ENCODE data around the gene P4HA2. TPM values are rescaled to one million over a fixed set of nuclear protein-coding genes. Genes with fewer than 3 reads are reported as not detected.

Gene P4HA2
- total and polyA plus RNA-seq, 2 donors (not counting 3 experiments of a cell fraction or from before 2014, with no cell fraction given) = 37.6 to 58.7 TPM

GRCh38 chr5:132225165-132226032 lies 2.3 kb downstream of the P4HA2 start:
- FAIRE-seq = peak; percentile 64
- Histone ChIP-seq H3K4me2 (ENCODE audit: insufficient read depth, low read length) (no peak overlapping the region), H3K9ac (replicated peaks; ENCODE audit: extremely low read depth, insufficient read depth, low read length) (no peak overlapping the region), H3K4me3 (replicated peaks in 1 of 3; ENCODE audit: insufficient read depth in 1 of 3, low read depth in 1 of 3, low read length in 3 of 3) (no peak overlapping the region), H3K9me1 (replicated peaks; ENCODE audit: control insufficient read depth, extremely low read depth, insufficient read depth, low read length) (no peaks in the 10 kb centered on the region), H3K27ac (ENCODE audit: insufficient read depth, low read depth, low read length) (no peak overlapping the region), H3K9me3 (replicated peaks; ENCODE audit: control insufficient read depth, insufficient read depth, low read length) (no peaks in the 10 kb centered on the region), H2AFZ (ENCODE audit: low read depth, low read length) (no peak overlapping the region), H3K27me3 (ENCODE audit: control insufficient read depth in 2 of 2, insufficient read depth in 2 of 2, low read length in 2 of 2) (no peaks in the 10 kb centered on the region), H3K36me3 (ENCODE audit: control insufficient read depth in 2 of 2, extremely low read depth in 1 of 2, insufficient read depth in 2 of 2, low read length in 2 of 2) (no peaks in the 10 kb centered on the region), H3K4me1 (ENCODE audit: control insufficient read depth, extremely low read depth, insufficient read depth, low read length) (no peaks in the 10 kb centered on the region), H3K79me2 (ENCODE audit: control insufficient read depth, insufficient read depth, low read length) (no peaks in the 10 kb centered on the region), H4K20me1 (replicated peaks; ENCODE audit: control insufficient read depth, extremely low read depth, insufficient read depth, low read length) (no peaks in the 10 kb centered on the region)
- TF ChIP-seq POLR2A (IDR thresholded peaks at IDR 0.05; ENCODE audit: low read depth, low read length) = no peak
- TF ChIP-seq GATA2 (IDR thresholded peaks at IDR 0.05; ENCODE audit: insufficient read depth, insufficient read length, low read depth, low read length) = no peak
- no peak for TF ChIP-seq JUN (IDR thresholded peaks at IDR 0.05; ENCODE audit: borderline replicate concordance, insufficient read depth, insufficient read length, low read depth)
- no peak for TF ChIP-seq POLR2AphosphoS5 (IDR thresholded peaks at IDR 0.05; ENCODE audit: insufficient read depth, low read depth, low read length)
- TF ChIP-seq MAX (IDR thresholded peaks at IDR 0.05; ENCODE audit: insufficient read depth, insufficient read length) = no peak
- TF ChIP-seq MYC (IDR thresholded peaks at IDR 0.05; ENCODE audit: low read depth, low read length) = no peak
- TF ChIP-seq EZH2 (IDR thresholded peaks at IDR 0.05; ENCODE audit: borderline replicate concordance, low read depth, low read length, severe bottlenecking) = no peak
- TF ChIP-seq FOS (IDR thresholded peaks at IDR 0.05; ENCODE audit: borderline replicate concordance, insufficient read depth, low read length) = no peak
- dilution Hi-C loops (cut with MboI; ENCODE audit: extremely low pct_ligation_motif_present, low sequenced_read_pairs) = no loop called here
- ChIA-PET CTCF (interaction anchor here (0.8 to 3.5 kb wide), 3 partner anchors 12 to 35 kb away, joined by 3 to 19 read pairs (median 4); no protein-coding TSS in a partner anchor), POLR2A (no interaction called here)
- no TSS peak for BruUV-seq (replicated peaks)
- DNase-seq (ENCODE audit: low read depth, low spot score) = no peak
- intact Hi-C loops (cut with micrococcal nuclease) = loop anchor here (2.0 kb wide), 2 partner anchors 35 to 161 kb away; no protein-coding TSS in a partner anchor

All from endothelial cell of umbilical vein (primary cell).